ENCODE results near the gene GNAZ.

The GNAZ gene

GRCh38 chr22:23062616-23063538 is 7.4 kb upstream of the GNAZ start:
- no peak for DNase-seq (ENCODE audit: low read depth)
- H3K4me3 ChIP-seq (ENCODE audit: low read depth, low read length), result no peak overlapping the region

- no peak for DNase-seq (ENCODE audit: low read depth)
- no peak overlapping the region for H3K4me3 ChIP-seq (ENCODE audit: low read depth, low read length)
These were observed 6.6 kb upstream of the GNAZ start for GRCh38 chr22:23063539-23064380.

DNA sequence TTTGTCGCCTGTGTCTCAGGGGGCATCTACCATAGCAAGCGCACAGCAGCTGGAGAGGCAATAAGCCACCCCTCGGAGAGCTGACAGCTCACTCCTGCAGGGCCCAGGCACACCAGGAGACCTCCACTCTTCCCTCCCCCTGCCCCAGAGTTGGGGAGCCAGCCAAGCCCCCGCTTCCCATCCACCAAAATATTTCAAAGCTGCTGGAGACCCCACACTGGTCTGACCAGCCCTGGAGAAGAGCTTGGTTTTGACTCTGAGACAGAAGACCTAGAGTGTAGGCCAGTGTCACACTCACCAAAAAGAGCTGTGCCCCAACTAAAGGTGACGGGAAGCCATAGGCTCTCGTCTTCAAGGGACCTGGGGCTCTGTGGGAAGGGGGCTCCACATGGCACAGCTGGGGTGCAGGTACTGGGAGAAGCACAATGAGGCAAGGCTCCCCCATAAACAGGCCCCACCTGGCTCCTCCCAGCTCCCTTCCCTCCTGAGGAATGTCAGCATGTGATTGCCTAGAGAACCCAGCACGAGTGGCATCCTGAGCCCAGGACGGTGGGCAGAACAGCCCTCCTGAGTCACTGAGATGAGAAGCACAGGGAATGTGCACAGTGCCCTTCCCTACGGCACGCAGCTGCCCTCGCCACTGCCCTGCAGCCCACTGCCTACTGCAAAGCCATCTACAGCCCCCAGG is 5.8 kb upstream of the GNAZ start:
- DNase-seq (ENCODE audit: low read depth), result no peak
- no peak overlapping the region for H3K4me3 ChIP-seq (ENCODE audit: low read depth, low read length)

DNA sequence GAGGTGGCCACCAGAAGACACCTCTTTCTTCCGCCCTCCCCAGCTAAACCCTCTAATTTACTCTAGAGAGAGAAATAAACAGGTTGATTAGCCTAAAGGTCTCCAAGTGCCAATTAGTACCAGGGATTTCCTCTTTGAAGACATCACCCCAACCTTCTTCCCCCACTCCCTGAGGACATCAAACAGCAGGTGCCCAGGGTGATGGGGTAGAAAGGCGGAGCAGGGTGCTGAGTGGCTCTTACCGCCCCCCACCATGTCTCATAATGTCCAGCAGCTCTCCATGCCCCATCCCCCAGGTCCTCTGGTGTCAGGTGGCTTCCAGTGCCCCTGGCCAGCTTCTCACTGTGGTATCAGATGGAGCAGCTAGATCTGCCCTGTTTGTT is 5.3 kb upstream of the GNAZ start:
- no peak for DNase-seq (ENCODE audit: low read depth)
- no peak overlapping the region for H3K4me3 ChIP-seq (ENCODE audit: low read depth, low read length)

DNA sequence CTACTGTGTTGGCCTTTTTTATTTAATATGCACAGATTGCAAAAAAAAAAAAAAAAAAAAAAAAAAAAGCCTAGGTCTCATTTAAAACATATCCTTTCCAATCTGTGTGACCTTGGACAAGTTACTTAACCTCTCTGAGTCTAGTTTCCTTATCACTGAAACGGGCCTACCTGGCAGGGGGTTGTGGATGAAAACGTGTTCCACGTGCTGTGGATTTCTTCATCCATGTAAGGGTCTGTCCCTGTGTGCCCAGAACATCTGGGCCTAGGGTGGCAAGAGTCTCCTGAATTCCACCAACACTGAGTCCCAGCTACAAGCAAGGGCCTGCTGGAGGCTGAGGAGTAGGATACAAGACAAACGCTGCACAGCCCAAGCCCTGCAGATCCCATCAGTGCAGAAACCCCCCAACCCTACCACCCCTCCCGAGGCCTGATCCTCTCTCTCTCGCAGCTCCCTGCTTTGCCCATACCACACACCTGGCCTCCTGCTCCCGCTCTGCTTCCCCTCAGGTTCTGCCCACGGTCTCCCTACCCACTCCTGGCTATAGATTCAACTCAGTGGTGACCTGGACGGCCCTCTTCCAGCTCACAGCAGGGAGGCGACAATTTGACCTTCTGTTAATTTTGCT is 4.7 kb upstream of the GNAZ start:
- no peak overlapping the region for H3K4me3 ChIP-seq (ENCODE audit: low read depth, low read length)
- DNase-seq (ENCODE audit: low read depth), result no peak

DNA sequence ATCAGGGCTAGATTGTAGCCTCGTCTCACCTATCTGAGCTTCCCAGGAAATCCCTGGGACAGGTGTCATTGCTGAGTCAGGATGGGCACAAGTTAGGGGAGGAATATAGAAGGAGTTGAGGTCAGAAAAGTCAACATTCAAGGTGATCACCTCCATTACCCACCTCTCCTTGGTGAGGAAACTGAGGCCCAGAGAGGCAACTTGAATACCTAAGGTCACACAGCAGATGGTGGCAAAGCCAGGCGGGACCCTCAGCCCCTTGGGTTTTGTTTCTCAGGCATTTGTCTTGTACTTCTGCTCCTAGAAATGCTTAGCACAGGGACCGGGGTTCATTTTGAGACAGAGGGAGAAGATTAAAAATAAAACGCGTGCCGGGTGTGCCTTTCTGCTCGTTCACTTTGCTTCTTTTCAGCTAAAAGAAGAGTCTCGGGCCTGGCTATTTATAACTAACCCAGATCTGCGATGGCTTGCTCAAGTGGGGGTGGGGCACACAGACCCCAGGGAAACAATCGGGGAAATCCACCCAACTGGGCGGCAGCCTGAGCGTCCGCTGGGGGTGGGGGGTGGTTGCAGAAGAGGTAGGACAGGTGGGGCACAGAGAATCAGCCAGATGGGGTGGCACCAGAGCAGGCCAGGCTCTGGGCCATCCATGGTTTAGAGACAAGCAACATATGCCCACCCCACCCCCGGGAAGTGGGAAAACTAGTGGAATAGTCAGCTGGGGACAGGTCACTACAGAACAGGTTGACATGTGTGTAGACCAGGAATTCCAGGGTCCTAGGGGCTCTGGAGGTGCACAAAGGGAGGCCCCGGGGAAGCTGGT is 3.9 kb upstream of the GNAZ start:
- no peak for DNase-seq (ENCODE audit: low read depth)

GRCh38 chr22:23067023-23067650 is 3.2 kb upstream of the GNAZ start:
- no peak for DNase-seq (ENCODE audit: low read depth)
- H3K4me3 ChIP-seq (ENCODE audit: low read depth, low read length), result no peak overlapping the region

More for the DNA sequence above, 3.9 kb upstream of the GNAZ start:
- H3K4me3 ChIP-seq (ENCODE audit: low read depth, low read length), result no peak overlapping the region

DNA sequence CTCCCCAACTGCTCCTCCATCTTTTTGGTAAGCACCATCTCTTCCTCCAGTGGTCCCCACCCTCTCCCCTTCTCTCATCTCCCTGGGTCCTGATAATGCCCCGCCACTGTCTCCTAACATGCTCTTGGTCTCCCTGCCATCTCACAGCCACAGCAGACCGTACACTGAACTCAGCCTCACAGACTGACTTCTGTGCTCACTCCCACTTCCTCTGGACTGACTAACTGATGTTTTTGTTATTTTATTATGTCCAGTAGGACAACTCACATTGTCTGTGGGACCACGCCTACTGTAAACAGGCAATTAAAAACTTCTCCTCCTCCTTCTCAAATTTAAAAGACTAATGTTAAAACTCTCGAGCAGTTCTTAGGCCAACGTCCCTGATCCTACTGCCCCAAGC is 2.6 kb upstream of the GNAZ start:
- no peak for DNase-seq (ENCODE audit: low read depth)
- no peak overlapping the region for H3K4me3 ChIP-seq (ENCODE audit: low read depth, low read length)

DNA sequence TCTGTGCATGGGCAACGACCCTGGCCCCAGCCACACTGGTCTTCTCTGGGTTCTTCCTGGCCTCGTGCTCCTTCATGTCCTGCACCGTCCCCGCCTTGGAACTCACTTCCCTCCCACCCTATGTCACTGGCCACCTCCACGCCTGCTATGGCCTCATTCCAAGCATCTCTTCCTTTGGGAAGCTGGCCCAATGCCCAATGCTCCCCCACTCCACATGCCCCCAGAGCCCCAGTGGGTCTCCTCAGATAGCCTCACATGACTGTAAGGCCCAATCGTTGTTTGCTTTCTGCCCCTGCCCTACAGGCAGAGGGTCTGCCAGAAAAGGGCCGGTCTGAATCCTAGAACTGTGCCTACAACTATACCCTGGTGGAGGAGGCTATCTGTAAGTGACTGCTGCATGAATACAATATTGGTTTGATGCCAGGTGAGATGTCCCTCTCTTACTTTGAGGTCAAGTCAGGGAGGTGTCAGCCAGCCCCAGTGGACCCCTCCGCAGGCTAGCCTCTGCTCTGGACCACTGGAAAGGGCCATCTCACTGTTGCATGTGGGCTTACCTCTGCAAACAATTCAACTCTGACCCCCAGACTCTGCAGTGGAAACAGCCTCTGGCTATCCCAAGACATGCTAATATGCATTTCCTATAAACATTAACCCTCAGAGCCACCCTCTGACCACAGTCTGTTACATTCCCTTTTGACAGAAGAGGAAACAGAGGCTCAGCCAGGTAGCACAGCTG is 2.1 kb upstream of the GNAZ start:
- no peak overlapping the region for H3K4me3 ChIP-seq (ENCODE audit: low read depth, low read length)
- DNase-seq (ENCODE audit: low read depth), result no peak

- no peak for DNase-seq (ENCODE audit: low read depth)
- no peak overlapping the region for H3K4me3 ChIP-seq (ENCODE audit: low read depth, low read length)
These were observed 1.4 kb upstream of the GNAZ start for GRCh38 chr22:23068832-23069385.

DNA sequence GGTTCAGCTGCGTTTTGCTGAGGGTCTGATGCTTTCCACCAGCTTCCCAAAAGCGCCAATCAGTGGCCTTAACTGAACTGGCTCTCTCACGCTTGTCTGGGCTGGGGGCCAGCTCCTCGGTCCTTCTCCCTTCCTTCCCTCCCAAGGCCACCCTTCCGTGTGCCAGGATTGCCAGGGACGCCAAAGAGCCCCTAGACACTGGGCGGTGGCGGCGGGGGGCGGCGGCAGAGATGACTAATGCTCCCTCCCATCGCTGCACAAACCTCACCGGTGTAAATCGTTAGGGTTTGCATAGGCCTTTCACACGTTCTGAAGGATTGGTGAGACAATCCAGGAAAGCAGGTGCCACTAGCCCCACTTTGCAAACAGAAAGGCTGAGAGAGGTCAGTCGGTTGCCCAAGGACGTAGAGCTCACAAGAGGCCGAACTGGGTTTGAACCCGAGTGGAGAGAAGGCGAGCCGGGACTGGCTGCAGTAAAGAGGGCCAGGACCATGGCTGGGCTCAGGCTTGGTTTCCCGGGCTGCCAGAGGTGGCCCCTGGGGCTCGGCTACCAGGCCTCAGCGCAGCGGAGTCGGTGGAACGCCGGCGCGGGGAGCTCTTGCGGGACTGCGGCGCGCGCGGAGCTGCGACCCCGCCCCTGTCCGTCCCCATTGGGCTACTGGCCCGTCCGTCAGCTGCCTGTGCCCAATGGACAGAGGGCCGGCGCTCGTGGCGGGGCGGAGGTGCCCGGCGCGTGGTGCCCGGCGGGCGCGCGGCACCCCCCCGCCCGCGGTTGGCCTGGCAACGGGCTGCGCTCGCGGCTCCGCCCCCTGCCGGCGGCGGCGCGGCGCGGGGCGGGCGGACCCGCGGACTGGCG is 589 bp upstream of the GNAZ start:
- H3K4me3 ChIP-seq (ENCODE audit: low read depth, low read length), result peak overlapping the region; percentile 55
- DNase-seq (ENCODE audit: low read depth), result peak; percentile 60

GRCh38 chr22:23071230-23072076 is 1.1 kb downstream of the GNAZ start:
- peak overlapping the region; percentile 54 for H3K4me3 ChIP-seq (ENCODE audit: low read depth, low read length)
- DNase-seq (ENCODE audit: low read depth), result no peak

- DNase-seq (ENCODE audit: low read depth), result no peak
- no peak overlapping the region for H3K4me3 ChIP-seq (ENCODE audit: low read depth, low read length)
These were observed 2.0 kb downstream of the GNAZ start for GRCh38 chr22:23072077-23072910.

- DNase-seq (ENCODE audit: low read depth), result no peak
- no peak overlapping the region for H3K4me3 ChIP-seq (ENCODE audit: low read depth, low read length)
These were observed 2.7 kb downstream of the GNAZ start for GRCh38 chr22:23072911-23073491.
